Epidermal melanocyte (primary cell): ENCODE results near the gene LANCL1.

ENCODE experiments used
- DNase-seq: peaks from one replicate; pipeline ENCODE4 v3.0.0; 2011; ENCODE audit warnings: low spot score; ENCODE audit not compliant: insufficient read length

Gene LANCL1, protein sequence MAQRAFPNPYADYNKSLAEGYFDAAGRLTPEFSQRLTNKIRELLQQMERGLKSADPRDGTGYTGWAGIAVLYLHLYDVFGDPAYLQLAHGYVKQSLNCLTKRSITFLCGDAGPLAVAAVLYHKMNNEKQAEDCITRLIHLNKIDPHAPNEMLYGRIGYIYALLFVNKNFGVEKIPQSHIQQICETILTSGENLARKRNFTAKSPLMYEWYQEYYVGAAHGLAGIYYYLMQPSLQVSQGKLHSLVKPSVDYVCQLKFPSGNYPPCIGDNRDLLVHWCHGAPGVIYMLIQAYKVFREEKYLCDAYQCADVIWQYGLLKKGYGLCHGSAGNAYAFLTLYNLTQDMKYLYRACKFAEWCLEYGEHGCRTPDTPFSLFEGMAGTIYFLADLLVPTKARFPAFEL

DNA sequence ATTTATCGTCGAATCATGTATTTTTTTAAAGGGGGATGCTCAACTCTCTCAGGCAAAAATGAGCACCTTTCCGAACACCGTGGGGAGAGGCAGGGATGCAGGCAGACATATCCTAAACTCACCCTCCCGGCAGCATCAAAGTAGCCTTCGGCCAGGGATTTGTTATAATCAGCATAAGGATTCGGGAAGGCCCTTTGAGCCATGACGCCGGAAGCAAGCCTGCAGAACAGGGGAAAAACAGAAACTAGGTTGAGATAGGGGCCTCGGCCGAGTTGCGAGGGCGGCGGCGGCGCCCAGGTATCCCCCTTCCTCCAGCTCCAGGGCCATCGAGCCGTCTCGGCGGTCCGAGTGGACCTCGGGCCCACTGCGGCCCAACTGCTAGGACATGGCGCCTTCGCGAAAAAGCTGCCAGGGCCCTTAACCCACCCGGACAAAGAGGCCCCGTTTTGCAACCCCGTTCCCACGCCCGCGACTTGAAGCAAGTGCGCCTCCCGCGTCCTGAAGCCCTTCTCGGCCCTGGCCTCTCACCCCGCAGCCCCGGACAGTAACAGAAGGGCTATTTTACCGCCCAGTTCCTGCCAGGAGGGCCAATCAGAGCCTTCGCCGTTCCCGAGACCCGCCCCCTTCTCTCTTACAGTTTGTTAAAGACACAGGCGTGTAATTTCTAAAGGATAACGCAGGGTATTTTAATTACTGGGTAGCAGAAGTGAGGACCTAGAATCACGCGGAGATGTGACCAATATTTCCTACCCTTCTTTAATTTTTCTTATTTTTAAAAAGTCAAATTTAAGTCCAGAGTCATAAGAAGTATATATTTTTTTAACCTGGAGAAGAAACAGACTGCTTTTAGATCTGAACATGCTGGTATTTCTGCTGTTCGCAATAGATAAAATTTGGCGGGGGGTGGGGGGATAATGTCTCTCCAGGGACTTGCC is at the start of gene LANCL1:
Gene LANCL1, minus strand, starts transcription at position 566 of the 935 bp plus-strand sequence. Its CDS starts 363 bp downstream, at position 203.
- DNase-seq: peak; percentile 90

DNA sequence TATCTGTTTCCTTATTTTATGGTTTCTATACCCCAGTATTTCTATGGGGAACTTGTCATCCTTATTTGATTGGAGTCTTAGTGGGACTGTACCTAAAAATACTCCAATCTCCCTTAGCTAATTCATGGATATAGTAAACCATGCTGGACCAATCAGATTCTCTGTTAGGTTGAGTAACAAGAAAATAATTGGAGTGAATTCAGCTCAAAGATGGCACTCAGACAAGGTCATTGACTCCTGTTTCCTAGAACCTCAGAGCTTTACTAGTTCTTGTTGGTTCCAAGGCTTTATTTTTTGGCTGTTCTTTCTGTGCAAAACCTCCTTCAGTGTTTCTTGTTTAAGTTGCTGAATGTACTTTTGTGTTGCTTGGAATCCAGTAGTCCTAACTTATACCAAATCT is 48.0 kb upstream of the LANCL1 start:
- no peak for DNase-seq

DNA sequence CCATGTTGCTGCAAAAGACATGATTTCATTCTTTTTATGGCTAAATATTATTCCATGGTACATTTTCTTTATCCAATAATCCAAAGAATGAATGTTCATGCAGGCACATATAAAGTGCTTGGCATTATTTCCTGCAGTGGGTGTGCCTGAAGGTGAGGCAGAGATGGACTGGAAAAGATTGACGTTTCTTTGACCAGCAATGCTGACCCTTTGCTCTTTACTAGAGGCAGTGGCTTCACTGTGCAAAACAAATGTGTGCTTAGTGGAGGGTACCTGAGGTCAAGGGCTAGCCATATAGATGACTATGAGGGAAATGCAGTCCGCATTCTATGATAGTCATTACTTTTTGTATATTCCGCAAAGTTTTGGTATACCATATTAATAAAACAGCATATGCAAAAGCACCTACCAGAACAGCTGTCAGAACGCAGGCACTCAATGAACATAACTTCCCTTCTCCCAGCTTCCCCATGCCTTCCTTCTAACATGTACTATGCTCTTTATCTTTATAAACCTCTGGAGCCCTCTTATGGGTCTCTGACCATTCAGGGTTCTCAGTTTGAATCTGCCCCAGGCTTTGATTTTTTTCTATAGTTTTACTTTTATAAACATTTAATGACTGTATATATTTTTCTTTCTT is 47.2 kb upstream of the LANCL1 start:
- DNase-seq: no peak

DNA sequence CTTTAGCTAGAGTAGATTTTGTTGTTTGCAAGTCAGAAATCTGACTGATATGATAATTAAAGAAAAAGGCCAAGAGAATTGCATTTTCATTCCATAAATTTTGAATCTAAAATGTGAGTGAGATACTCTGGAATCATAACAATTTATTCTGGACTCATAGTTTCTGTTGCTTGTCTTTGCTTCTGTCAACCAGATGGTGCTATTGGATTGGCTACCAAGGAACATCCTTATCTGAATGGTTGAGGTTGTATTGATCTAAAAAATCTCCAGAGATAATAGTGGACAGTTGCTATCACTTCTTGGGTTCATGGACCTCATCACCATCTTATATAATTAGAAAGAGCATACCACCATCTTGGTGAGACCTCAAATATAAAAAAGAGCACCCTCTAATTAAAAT is 45.8 kb upstream of the LANCL1 start:
- DNase-seq: no peak

DNA sequence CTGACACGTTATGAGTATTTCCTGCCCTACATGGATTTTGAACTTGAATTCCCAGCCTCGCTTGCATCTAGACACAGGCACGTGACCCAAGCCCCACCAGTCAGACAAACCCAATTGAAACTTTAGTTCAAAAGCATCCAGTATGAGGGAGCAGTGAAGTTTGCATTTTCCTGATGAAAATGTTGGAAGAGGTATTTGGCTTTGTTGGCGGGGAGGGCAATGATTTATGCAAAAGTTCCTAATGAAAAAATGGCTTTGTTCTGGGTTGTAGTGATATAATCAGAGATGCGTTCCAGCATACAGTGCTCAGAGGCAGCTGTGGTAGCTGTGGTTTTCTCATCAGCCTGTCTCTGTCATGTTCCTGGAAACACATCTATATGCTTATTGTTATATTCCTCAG is 43.0 kb upstream of the LANCL1 start:
- no peak for DNase-seq

DNA sequence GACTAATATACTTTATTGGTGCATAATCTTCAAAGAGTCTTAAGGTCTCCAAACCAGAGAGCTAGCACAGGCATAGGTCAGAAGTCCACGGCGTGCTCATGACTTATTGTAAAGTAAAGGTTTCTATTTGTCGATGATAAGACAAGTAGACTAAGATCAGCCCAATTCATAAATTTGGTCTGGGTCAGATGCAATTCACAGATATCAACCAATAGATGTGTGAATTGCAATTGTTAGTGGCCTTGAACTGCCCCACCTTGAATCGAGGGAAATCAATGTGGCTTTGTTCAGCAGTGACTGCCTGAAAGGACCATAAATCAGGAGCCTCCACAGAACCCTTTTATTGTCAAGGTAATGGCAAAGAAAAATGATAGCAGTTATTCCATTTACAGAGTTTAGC is 40.7 kb upstream of the LANCL1 start:
- DNase-seq: no peak

DNA sequence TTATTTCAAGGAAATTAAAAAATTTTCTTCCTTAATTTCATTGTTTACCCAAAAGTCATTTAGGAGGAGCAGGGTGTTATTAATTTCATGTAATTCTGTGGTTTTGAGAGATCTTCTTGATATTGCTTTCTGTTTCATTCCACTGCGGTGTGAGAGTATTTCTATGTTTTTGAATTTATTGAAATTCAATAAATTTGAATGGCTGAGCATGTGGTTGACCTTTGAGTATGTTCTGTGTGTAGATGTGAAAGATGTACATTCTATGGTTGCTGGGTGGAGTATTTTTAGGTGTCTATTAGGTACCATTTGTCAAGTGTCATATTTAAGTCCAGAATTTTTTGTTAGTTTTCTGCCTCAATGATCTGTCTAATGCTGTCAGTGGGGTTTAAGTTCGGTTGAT is 39.4 kb upstream of the LANCL1 start:
- DNase-seq: no peak

DNA sequence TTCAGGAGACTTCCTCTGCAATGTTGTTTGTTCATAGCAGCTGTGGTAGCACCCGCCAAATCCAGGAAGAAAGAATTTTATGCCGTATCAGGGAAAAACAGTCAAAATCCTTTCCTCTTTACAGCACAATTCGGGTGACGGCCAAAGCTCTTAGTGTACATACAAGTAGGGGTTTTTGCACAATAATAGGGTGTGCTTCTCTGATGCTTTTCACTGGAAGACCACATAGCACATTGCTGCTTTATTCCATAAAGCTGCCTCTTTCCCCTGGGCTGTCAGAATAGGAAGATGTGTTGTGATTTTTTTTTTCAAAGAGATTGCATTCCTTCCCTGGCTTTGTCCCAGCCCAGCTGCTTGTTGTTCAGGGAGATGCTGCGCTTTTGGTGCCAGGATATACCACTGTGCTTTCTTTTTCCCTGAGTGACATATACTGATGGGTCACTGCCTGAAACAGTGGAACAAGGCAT is 27.2 kb upstream of the LANCL1 start:
- DNase-seq: no peak

DNA sequence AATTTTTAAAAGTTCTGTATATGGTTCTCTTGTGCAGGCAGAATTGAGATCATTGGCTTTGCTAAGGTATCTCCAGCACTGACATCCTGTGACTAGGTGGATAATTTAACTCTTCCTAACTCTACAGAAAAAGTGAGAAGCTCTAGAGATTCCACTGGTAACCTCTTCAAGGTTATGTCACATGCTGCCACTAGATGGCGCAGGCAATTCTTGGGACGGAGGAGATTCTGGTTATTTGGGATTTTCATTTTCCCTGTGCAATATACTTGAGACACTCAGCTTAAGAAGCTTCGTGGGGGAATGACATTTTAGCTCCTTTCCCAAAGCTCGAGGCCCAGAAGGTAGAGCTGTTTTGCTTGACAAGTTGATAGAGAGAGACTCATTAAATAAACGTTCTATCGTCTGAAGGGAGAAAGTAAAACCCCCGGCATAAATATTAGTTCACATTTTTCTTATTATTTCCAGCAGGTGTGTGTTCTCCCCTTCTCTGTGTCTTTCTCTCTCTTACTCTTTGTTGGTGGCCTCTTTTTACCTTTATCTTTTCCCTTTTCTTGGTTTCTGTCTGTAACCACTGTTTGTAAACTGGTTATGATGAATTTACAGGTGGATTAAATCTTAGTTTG is 26.6 kb upstream of the LANCL1 start:
- DNase-seq: no peak

DNA sequence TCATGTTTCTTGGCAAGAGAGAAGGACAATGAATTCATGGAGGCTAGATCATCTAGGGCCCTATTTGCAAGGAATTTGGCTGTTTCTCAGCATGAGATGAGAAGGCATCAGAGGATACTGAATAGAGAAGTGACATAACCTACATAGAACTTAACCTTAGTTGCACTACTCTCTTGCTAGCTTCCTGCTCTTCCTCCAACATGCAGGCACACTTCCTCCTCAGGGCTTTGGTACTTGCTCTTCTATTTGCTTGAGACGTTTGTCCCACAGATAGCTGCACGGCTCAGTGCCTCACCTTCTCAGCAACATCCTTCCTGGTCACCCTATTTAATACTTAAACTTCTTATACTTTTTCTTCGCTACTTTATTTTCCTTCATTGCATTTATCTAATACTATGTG is 20.0 kb upstream of the LANCL1 start:
- no peak for DNase-seq

DNA sequence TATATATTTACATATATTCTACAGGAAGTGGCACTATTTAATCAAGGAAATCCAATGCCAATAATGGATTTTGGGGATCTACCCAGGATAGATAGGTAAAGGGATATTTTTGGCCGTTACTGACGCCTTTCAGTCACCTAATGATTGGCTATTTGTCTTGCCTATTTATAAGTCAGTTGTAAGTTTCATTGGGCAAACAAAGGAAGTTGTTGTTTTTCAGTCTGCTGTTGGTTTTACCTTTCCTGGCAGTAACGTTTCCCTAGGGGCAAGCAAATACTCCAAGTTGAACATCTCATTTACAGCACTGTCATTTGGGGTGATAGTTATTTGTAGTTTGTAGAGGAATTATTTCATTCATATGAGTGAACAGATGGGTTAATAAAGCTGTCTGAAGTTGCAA is 17.0 kb upstream of the LANCL1 start:
- DNase-seq: no peak

DNA sequence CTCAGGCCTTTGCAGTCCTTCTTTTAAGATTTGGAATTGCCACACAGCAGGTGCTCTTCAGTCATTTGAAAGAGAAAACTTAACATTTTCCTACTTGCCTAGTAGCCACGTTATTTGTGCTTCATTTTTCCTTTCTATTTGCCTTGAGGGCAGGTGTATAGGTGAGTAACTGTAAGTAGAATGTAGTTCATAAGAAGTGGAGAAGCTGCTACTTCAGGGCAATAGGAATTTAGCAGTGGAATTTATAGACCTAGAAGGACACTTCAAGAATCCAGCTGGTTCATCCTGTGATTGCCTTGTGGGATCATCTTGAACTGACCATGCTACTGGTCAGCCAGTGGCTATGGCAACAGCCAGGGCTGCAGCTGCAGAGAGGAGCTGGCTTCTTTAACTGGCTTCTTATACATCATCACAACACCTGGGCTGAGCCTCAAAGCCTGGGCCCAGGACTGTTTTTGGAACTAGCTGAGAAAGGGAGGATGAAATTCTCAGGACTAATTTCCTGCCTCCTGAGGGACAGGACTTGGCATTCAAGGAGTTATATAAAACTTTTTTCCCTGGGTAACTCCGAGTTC is 5.1 kb upstream of the LANCL1 start:
- no peak for DNase-seq

DNA sequence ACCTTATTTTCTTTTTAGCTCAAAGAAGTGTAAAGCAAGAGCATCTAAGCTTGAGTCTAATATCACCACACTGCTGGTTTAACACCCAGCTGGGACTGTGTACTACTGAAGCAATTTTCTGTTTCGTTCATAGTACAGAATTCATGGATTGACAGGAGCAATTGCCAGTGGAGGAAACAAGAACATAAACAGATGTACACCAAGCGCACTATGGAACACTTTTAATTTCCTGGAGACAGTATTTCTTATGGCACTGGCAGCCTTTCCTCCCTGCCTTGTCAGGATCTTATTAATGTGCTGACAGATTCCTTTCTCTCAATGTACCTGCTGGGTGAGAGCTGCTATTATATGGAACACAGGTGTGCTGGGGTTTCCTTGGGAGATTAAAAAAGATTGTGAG is 4.2 kb upstream of the LANCL1 start:
- no peak for DNase-seq

DNA sequence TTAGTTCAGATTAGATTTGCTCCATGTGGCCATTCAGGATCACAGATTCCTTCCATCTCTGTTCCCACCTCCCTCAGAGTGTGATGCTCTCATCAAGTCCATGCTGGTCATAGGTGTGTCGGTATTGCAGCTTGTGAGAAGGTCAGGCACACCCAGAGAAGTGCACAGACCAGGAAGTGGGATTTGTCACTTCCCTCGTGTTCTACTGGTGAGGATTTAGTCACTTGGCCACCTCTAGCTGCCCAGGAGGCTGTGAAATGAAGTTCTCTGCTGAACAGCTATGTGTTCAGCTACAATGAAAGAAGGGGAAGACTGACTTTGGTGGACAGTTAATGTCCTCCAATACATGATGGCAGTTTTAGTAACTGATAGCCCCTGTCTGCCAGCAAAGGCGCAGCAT is 3.5 kb upstream of the LANCL1 start:
- no peak for DNase-seq

DNA sequence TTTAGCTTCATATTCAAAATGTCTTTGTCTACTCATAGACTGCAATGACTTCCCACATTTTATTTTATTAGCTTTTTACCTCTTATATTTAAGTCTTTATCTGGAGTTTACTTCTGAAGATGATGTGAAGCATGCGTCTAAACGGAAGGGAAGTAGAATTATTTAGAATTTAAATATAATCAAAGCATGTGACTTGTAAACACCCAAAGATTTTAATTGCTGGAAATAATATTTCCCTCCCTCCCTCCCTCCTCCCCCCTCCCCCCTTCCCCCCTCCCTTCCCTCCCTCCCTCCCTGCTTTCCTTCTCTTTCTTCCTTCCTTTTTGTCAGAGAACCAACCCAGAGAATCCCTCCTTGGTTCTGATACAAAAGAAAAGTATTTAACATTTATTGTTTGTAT is 2.1 kb upstream of the LANCL1 start:
- DNase-seq: no peak

DNA sequence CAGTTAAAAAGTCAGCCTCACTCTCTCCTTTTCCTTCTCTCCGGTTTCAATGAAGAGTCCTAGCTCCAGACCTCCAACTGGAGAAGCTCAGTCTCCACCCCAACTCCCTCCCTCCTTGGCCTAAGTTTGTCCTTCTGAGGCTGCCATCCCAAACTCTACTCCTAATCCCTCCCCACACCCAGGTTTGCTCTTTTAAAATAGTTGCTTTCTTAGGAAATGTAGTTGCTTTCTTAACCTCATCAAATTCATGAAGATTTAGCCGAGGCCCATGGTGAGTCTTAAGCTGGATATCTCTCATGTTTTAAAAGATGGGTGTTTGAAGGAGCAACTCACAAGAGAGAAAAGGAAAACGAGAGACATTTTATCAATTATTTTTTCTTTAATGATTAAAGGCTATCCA is 937 bp upstream of the LANCL1 start:
- DNase-seq: peak; percentile 63

DNA sequence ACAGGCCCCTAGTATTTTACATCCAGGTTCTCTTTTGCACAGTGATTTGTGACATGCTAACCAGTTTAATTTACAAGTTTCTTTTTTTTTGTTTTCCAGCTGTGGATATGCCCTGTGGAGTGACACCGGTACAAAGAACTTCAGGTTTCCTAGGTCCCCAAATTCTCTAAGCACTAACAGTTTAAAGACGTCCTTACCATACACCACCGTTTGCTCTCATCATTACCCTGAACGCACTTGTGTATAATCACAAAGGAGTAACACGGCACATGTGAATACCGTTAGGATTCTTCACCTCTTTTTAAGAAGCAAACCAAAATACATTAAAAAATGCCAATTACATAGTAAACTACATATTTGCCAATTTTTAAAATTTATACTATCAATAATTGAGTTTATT is 853 bp downstream of the LANCL1 start:
- no peak for DNase-seq

DNA sequence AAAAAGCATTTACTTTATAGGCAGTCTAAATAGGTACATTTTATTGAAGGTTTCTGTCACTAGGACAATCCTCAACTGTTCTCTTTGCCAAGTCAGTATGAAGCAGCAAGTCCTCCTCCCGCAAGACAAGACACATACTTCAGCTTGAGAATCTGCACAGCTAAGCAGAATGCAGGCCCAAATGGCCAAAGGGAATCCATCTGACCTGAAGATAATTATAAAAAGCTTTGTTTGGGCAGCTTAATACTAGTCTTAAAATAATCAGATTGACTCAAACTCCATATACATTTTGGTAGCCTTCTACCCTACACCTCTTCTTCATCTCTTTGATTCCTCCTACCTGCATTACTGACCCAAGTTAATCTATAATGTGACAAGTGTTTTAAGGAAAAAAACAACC is 1.8 kb downstream of the LANCL1 start:
- DNase-seq: no peak

DNA sequence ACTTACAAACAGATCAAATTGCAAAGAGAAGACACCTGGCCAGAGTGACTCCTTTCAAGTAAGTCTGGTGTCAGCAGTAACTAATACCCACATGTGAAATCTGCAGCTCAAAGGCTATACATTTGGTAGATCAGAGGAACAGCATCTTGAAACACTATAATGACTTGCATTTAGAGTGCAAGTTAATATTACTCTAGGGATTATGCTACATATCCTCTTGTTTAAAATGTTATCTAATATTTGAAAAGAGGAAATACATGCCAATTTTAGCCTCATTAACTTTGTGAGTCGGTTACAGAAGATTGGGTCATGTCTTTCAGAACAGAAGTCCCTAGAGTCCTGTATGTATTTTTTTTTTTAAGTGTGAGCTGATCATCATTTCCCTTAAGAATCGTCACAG is 15.2 kb downstream of the LANCL1 start:
- no peak for DNase-seq

DNA sequence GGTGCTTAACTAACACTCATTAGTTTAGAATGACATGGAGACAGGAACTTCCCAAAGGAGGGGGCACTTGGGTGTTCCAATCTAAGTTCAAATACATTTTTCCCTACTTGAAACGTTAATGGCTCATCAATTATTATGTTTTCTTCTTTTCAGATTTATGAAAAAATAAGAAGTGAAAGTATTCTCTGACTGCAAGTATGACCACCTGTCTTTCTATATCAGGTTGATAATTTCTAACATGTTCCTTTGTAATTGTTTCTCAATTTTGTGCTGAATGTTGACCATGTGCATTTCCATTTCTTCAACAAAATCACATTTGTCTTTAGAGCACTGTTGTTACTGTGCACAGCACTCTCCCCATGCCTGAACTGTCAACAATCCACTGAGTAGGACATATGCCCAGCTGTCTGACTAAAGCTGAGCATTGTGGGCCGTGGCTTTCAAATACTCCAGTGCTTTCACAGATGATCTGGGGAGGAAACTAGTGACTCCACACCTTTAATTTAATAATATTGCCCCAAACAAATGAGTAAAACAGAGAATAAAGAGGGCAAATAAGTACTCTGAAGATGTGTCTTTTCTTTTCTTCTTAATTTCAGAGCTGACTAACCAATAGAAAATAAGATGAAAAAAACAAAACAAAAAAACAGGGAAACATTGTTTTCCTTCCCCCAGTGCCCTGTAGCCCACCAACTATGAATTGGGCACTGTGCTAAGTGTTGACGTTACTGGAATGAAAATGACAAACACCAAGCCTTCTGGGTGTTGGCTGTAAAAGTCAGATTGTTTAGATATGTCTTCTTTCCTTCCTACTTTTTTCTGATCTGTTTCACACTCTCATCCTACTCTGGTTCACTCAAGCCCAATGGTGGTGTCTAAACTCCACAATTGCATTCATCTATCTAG is 16.0 kb downstream of the LANCL1 start:
- DNase-seq: no peak
